GM12801 (cell line): ENCODE measurements around the gene CHD5.

Source experiments
- TF ChIP-seq, protein P1 (sequence below): IDR thresholded peaks from one replicate; pipeline ENCODE4 v1.5.1; 2011; ENCODE audit warnings: control low read depth; ENCODE audit not compliant: insufficient read length; ENCODE audit errors: extremely low read depth

The CHD5 gene

DNA sequence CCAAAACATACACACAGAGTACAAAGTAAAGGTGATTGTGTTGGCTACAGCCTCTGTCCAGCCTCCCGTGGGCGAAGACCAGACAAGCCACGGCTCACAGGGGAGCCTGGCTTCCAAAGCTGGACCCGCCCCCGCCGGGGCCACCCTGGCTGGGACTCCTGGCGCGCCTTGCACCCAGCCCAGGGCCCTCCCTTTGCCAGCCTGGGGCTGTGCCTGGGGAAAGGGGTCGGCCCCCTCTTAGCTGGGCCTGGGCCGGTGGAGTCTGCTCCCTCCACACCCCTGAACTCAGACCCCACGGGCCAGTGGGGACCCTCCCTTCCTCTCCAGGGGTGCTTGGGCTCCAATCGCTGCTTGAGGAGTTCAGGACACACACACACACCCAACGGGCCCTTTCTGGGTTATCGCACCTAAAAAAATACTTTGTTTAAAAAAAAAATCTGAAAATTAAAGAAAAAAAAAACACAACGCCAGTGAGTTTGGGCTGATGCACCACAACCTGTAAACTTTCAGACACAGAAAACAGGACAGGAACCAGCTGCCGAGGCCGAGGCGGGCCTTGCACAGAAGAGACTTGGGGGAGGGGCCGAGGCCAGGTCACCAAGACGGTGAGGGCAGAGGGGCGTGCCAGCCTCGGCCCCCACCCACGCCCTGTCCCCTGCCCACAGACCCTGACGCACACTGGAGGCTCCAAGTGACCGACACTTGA, 78.1 kb downstream of the CHD5 start:
- TF ChIP-seq, protein P1, sequence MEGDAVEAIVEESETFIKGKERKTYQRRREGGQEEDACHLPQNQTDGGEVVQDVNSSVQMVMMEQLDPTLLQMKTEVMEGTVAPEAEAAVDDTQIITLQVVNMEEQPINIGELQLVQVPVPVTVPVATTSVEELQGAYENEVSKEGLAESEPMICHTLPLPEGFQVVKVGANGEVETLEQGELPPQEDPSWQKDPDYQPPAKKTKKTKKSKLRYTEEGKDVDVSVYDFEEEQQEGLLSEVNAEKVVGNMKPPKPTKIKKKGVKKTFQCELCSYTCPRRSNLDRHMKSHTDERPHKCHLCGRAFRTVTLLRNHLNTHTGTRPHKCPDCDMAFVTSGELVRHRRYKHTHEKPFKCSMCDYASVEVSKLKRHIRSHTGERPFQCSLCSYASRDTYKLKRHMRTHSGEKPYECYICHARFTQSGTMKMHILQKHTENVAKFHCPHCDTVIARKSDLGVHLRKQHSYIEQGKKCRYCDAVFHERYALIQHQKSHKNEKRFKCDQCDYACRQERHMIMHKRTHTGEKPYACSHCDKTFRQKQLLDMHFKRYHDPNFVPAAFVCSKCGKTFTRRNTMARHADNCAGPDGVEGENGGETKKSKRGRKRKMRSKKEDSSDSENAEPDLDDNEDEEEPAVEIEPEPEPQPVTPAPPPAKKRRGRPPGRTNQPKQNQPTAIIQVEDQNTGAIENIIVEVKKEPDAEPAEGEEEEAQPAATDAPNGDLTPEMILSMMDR = no peak

DNA sequence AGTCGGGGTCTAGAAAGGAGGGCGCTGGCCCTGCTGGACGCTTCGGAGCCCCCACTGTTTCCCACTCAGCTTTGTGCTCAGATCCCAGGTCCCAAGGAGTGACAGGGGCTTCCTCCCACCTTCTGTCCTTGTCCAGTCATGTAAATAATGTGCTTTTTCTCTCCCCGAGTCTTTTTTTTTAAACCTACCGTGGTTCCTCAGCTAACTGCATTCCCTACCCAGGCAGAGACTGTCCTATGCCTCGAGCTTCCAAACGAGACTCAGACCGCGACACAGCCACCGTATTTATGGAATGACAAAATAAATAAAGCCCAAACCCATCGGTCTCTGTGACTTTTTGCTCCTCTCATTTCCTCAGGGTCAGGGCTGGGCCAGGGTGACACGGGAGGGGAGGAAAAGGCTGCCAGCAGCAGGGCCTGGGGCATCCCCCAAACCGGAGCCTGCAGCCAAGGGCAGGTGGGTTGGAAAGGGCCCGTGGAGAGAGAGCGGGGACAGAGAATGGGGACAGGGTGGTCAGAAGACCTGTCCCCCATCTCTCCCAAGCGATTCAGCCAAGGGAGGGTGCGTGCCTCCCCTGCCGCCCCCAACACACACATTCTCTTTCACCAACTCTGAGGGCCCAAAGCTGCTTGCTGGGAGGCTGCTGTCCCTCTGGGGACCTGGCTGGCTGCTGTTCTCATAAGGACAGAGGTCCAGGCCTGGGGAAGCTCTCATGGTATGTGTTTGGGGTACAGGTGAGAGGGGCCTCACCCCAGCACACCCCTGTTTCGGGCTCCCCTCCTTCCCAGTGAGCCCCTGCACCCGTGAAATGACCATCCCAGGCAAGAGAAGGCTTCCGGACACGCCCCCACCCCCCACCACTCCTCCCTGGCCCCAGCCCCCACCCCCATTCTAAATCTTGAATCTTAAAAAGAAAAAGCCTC, 79.0 kb downstream of the CHD5 start:
- TF ChIP-seq, protein P1 = no peak

DNA sequence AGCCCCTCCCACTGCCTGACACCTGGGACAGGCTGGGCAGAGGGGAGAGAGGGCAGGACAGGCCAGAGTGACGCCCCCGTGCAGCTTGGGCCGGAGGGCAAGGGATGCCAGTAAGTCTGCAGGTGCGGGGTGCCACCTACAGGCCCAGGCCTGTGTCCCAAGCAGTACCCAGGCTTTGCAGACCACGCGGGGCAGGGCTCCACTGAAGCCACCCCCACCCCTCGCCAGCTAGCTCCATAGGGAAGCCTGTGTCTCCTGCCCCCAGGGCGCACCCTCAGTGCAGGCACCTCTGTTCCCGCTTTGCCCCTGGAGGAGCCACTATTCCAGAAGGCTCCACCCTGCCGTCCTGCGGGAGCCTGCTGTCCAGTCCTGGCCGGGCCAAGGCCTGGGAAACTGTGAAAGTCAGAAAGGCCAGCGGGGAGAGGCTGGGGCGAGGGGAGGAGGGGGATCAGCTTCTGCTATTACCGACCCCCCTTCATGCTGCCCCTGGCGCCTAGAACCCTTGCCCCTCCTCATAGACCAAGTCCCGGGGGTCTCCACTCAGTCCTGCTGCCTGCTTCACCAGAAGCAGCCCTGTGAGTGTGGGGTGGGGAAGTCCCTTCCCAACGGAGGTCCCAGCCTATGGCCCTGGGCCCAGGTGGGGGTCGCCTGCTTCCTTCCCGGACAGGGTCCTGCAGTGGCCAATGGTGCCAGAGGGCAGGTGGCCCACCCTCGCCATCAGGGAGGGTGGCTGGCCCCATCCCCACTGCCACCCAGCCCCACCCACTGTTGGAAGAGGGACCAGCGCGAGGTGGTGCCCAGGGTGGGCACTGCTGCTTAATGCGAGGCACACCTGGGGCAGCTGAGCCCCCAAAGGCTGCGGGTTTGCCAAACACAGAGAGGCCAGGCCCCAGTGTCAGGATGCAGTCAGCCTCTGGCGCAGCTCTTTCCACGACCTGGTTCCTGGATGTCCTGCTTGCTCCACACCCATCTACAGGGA, 80.0 kb downstream of the CHD5 start:
- TF ChIP-seq, protein P1 = no peak

DNA sequence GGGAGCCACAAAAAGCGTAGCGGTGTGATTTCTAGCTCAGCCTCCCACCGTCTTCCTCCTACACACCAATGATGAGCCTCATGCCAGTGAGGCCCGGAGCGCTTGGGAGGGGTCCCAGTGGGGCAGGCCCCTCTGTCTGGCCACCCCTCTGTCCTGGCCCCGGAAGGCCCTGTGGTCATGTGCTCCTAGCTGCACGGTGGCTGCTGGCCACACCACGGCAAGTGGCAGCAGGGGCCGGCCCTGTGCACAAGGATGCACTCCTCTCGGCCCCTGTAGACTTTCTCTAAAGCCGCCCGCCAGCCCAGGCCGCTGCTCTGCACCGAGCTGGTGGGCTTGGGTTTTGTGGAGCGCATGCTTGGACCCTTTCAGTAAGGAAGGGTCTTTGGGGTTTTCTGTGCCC, 80.8 kb downstream of the CHD5 start:
- TF ChIP-seq, protein P1 = no peak

DNA sequence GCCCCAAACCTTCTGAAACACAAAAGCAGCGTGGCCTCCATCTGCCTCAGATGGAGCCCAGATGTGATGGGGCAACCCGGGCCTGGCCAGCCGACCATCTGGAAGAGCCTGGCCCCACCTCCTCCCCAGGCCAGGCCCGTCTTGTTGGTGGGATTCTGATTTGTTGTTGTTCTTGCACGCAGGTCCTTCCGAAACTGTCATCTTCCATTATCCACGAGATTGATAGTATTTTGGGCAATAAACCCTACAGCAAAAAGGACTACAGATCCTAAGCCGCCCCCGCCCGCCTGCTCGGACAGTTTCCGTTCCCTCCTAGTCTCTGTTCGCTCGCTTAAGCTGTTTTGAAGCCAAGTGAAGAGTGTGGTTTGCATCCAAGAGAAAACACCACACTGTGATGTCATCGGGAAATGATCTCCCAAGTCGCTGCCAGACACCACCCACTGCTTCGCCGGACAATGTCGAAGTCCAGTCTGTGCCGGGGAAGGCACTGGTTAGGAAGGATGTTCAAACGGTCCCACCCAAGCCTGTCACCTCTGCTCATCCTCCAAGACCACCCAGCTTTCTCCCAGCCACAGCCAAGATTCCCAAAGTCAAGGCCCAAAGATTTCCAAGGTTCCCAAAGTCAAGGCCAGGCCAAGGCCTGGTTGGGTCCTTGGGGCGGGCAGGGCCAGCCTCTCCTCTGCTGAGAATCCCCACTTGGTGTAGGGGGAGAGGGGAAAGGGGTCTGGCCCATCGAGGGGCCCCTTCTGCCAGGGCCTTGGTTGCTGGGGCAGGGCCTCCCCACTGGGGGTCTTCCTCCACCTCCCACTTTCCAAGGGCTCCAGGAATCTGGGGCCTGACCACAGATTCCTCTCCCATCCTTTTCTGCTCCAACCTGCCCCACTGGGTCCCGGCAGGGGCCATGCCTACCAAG, 81.6 kb downstream of the CHD5 start:
- TF ChIP-seq, protein P1 = no peak

DNA sequence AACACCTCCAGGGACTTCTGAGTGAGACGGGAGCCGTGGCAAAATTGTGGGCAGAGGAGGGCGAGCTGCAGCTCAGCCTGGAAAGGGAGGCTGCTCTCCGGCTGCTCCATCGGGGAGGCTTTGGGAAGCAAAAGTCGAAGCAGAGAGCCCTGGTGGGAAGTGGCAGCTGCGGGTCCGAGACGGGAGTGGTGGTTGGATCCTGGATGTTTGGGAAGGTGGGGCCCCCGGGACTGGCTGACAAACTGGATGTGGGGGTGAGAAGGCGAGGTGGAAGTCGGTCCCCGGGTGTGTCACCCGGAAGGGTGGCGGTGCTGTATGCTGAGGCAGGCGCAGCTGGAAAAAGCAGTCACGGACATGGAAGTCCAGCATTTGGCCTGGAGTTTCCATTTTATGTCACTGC, 82.3 kb downstream of the CHD5 start:
- TF ChIP-seq, protein P1 = no peak
